Measurements from ENCODE around the gene RNF31. TPM values are rescaled to one million over a fixed set of nuclear protein-coding genes. Genes with fewer than 3 reads are reported as not detected.
"Not testable (repeated sequence)": the region's sequence is repeated elsewhere in the genome, so short reads cannot be mapped to it uniquely, and the experiment has no call there.

Gene RNF31
- total RNA-seq, 2 donors from 2014 or later, result 49.1 to 50.3 TPM

- no peak for DNase-seq
- ATAC-seq, result no peak
- intact Hi-C loops (cut with DNase I, micrococcal nuclease), result no loop called here
Measured at GRCh38 chr14:24189460-24189859, 42.2 kb downstream of the RNF31 start.

GRCh38 chr14:24190416-24190815 lies 43.1 kb downstream of the RNF31 start:
- intact Hi-C loops (cut with DNase I, micrococcal nuclease), result no loop called here
- ATAC-seq (no peak), DNase-seq (no peak)

GRCh38 chr14:24192933-24193332 lies 45.6 kb downstream of the RNF31 start:
- intact Hi-C loops (cut with DNase I, micrococcal nuclease), result no loop called here
- no peak for ATAC-seq
- DNase-seq, result no peak

- intact Hi-C loops (cut with DNase I, micrococcal nuclease), result no loop called here
- no peak for ATAC-seq
Measured at GRCh38 chr14:24194186-24194872, 47.0 kb downstream of the RNF31 start.

GRCh38 chr14:24194873-24195185 lies 47.5 kb downstream of the RNF31 start:
- ATAC-seq (no peak), DNase-seq (no peak)
- intact Hi-C loops (cut with DNase I, micrococcal nuclease), result no loop called here

More at GRCh38 chr14:24194186-24194872, 47.0 kb downstream of the RNF31 start:
- DNase-seq, result no peak

GRCh38 chr14:24195186-24196070 lies 48.1 kb downstream of the RNF31 start, which contains the start of gene TM9SF1:
Gene TM9SF1, minus strand, starts transcription at chr14:24195441. Its CDS starts 422 bp downstream, at chr14:24195019.
- intact Hi-C loops (cut with DNase I, micrococcal nuclease), result no loop called here

GRCh38 chr14:24196071-24197055 lies 49.1 kb downstream of the RNF31 start:
- DNase-seq (peak in 1 of 2 donors; percentile 37), ATAC-seq (peak; percentile 33)
- intact Hi-C loops (cut with DNase I, micrococcal nuclease), result no loop called here

More at GRCh38 chr14:24195186-24196070, 48.1 kb downstream of the RNF31 start, which contains the start of gene TM9SF1:
- peak; percentile 88 to 91 for DNase-seq
- ATAC-seq, result peak; percentile 92

GRCh38 chr14:24197056-24197450 lies 49.8 kb downstream of the RNF31 start:
- ATAC-seq (no peak), DNase-seq (no peak)
- intact Hi-C loops (cut with DNase I, micrococcal nuclease), result no loop called here

- no peak for DNase-seq
- intact Hi-C loops (cut with DNase I, micrococcal nuclease), result no loop called here
- peak; percentile 40 for ATAC-seq
Measured at GRCh38 chr14:24198814-24199524, 51.7 kb downstream of the RNF31 start.

GRCh38 chr14:24202538-24202937 lies 55.2 kb downstream of the RNF31 start:
- DNase-seq; ATAC-seq; intact Hi-C loops (cut with DNase I, micrococcal nuclease): not testable (repeated sequence)

GRCh38 chr14:24203249-24203886 lies 56.1 kb downstream of the RNF31 start:
- DNase-seq; ATAC-seq; intact Hi-C loops (cut with DNase I, micrococcal nuclease): not testable (repeated sequence)

GRCh38 chr14:24204163-24205146 lies 57.2 kb downstream of the RNF31 start:
- no peak for ATAC-seq
- intact Hi-C loops (cut with DNase I, micrococcal nuclease), result no loop called here
- no peak for DNase-seq

GRCh38 chr14:24206260-24207103 lies 59.2 kb downstream of the RNF31 start:
- DNase-seq (no peak), ATAC-seq (no peak)
- intact Hi-C loops (cut with DNase I, micrococcal nuclease), result no loop called here

- ATAC-seq, result no peak
- intact Hi-C loops (cut with DNase I, micrococcal nuclease), result no loop called here
- DNase-seq, result no peak
Measured at GRCh38 chr14:24207104-24207551, 59.8 kb downstream of the RNF31 start.

GRCh38 chr14:24207625-24208024 lies 60.3 kb downstream of the RNF31 start:
- DNase-seq (no peak), ATAC-seq (no peak)
- intact Hi-C loops (cut with DNase I, micrococcal nuclease), result no loop called here

All from left colon (tissue), 2 donors.